WERI-Rb-1 (cell line): ENCODE data around the gene PRKCA.
"Not testable (repeated sequence)": the region's sequence is repeated elsewhere in the genome, so short reads cannot be mapped to it uniquely, and the experiment has no call there.

Experiments used
- DNase-seq: peaks from one replicate; pipeline ENCODE4 v3.0.0-alpha.2; 2020
- H3K27ac ChIP-seq: fragments of 250-450 bp; sonication (Bioruptor Pico); 2 replicates; pipeline ENCODE4 v1.5.1; 2020; ENCODE audit warnings: mild to moderate bottlenecking, moderate library complexity
- H3K27me3 ChIP-seq: fragments of 250-450 bp; sonication (Bioruptor Pico); 2 replicates; pipeline ENCODE4 v1.5.1; 2021; ENCODE audit warnings: mild to moderate bottlenecking, low read depth, moderate library complexity; ENCODE audit not compliant: insufficient read depth, severe bottlenecking
- H3K36me3 ChIP-seq: fragments of 250-450 bp; sonication (Bioruptor Pico); 2 replicates; pipeline ENCODE4 v1.5.1; 2020; ENCODE audit warnings: mild to moderate bottlenecking, moderate library complexity
- H3K4me3 ChIP-seq: 2 replicates; pipeline ENCODE4 v1.5.1; 2011; ENCODE audit warnings: low read depth, mild to moderate bottlenecking, control low read depth, low read length
- H3K9me3 ChIP-seq: fragments of 250-450 bp; sonication (Bioruptor Pico); 2 replicates; pipeline ENCODE4 v1.5.1; 2021; ENCODE audit warnings: mild to moderate bottlenecking, moderate library complexity; ENCODE audit not compliant: severe bottlenecking
- TF ChIP-seq, protein P1 (sequence below): IDR thresholded peaks from 2 replicates; pipeline ENCODE4 v1.5.1; 2011; ENCODE audit warnings: low read depth, mild to moderate bottlenecking, control low read depth, inconsistent platforms, low read length

The PRKCA gene

DNA sequence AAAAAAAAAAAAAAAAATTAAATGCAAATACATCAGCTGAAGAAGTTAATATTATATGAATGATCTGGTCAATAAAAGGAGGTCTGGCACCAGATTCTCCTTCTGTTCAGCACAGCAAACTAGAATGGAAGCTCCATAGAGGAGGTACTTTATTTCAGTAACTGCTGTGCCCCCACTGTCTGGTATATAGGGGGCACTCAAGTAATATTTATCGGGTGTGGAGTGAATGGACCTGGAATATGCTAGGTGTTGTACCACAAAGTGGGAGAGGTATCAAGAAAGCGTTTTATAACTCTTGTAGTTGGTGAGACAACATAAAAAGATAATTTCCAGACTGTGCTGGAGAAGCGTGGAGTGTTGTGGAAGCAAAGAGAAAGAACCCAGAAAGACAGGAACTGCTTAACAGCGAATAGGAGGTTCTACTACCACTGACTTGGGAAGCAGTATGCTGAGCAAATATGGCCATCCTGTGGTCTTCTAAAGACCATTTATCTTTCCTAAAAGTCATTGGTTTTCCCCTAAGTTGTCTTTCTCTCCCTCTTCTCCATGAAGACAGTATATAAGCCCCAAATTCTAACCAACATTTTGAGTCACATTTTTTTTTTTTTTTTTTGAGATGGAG, 12.2 kb upstream of the PRKCA start:
- no peaks in the 10 kb centered on the region for H3K9me3 ChIP-seq
- TF ChIP-seq, protein P1, sequence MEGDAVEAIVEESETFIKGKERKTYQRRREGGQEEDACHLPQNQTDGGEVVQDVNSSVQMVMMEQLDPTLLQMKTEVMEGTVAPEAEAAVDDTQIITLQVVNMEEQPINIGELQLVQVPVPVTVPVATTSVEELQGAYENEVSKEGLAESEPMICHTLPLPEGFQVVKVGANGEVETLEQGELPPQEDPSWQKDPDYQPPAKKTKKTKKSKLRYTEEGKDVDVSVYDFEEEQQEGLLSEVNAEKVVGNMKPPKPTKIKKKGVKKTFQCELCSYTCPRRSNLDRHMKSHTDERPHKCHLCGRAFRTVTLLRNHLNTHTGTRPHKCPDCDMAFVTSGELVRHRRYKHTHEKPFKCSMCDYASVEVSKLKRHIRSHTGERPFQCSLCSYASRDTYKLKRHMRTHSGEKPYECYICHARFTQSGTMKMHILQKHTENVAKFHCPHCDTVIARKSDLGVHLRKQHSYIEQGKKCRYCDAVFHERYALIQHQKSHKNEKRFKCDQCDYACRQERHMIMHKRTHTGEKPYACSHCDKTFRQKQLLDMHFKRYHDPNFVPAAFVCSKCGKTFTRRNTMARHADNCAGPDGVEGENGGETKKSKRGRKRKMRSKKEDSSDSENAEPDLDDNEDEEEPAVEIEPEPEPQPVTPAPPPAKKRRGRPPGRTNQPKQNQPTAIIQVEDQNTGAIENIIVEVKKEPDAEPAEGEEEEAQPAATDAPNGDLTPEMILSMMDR: peak; percentile 35; the same call in 1 of the 2 replicates
- no peak overlapping the region for H3K4me3 ChIP-seq
- no peaks in the 10 kb centered on the region for H3K36me3 ChIP-seq
- H3K27ac ChIP-seq: no peak overlapping the region
- no peaks in the 10 kb centered on the region for H3K27me3 ChIP-seq
- no peak for DNase-seq

DNA sequence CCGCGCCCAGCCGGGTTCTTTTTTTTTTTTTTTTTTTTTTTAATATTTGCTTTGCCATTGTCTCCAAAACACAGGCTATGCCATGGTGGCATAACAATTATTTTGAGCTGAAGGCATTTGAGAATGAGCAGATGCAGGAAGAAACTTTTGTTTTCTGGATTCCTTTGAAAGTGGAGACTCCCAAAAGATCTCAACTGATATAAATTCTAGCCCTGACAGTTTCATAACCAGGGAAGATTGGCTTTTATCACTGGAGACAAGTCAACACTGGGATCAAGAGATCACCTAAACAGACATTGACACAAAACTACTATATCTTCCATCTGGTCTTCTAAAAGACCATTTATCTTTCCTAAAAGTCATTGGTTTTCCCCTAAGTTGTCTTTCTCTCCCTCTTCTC, 10.1 kb upstream of the PRKCA start:
- TF ChIP-seq, protein P1: no peak
- Histone ChIP-seq H3K36me3 (no peaks in the 10 kb centered on the region), H3K9me3 (no peaks in the 10 kb centered on the region), H3K27me3 (no peaks in the 10 kb centered on the region), H3K4me3 (no peak overlapping the region), H3K27ac (no peak overlapping the region)
- no peak for DNase-seq

DNA sequence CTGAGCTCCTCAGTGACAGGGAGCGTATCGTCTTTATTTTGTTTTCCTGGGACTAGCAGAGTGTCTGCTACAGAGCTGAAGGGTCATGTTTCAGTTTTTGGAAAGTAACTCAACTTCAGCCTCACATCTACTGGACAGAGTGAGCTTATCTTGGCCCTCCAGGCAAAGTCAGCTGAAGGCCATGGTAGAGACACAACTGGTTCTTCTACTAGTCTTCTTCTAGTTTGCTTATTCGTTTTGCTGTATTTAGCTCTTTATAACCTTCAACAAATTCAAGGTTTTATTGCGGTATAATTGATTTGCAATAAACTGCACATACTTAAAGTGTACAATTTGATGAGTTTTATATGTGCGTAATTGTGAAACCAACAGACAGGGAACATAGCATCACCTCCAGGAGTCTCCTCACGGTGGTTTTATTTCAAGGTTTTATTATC, 6.1 kb upstream of the PRKCA start:
- TF ChIP-seq, protein P1: no peak
- Histone ChIP-seq H3K27me3 (peaks cover 15% of the 10 kb centered on the region), H3K9me3 (no peaks in the 10 kb centered on the region), H3K36me3 (no peaks in the 10 kb centered on the region), H3K27ac (no peak overlapping the region), H3K4me3 (no peak overlapping the region)
- DNase-seq: no peak

DNA sequence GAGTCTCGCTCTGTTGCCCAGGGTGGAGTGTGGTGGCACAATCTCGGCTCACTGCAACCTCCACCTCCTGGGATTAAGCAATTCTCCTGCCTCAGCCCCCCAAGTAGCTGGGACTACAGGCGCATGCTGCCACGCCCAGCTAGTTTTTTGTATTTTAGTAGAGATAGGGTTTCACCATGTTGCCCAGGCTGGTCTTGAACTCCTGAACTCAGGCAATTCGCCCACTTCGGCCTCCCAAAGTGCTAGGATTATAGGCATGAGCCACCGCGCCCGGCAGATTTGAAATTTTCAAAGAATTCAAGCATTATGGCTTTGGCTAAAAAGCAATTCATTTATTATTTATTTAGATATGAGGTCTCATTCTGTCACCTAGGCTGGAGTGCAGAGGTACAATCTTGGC, 5.0 kb upstream of the PRKCA start:
- peaks cover 22% of the 10 kb centered on the region for H3K27me3 ChIP-seq
- H3K36me3 ChIP-seq, H3K4me3 ChIP-seq, H3K9me3 ChIP-seq, DNase-seq, H3K27ac ChIP-seq: not testable (repeated sequence)

DNA sequence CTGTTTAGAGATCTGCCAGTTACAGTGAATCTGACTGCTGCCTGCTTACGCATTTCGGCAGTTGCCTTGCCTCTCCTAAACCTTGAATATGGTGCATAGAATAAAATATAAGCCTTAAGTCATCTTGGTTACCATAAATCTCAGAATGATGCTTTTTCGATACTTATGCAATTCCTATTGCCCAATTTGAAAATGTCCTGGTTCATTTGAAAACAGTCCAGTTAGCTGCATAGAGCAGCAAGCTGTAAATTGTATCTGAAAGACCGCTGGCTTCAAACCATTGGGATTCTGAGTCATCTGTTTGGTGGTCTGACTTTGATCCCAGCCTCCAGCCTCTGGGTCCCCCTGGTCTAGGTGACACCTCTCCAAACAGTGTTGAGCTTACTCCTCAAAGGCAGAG, 2.7 kb upstream of the PRKCA start:
- H3K4me3 ChIP-seq: no peak overlapping the region
- peaks cover 22% of the 10 kb centered on the region for H3K27me3 ChIP-seq
- no peak overlapping the region for H3K27ac ChIP-seq
- TF ChIP-seq, protein P1: no peak
- no peaks in the 10 kb centered on the region for H3K36me3 ChIP-seq
- no peak for DNase-seq
- H3K9me3 ChIP-seq: no peaks in the 10 kb centered on the region

DNA sequence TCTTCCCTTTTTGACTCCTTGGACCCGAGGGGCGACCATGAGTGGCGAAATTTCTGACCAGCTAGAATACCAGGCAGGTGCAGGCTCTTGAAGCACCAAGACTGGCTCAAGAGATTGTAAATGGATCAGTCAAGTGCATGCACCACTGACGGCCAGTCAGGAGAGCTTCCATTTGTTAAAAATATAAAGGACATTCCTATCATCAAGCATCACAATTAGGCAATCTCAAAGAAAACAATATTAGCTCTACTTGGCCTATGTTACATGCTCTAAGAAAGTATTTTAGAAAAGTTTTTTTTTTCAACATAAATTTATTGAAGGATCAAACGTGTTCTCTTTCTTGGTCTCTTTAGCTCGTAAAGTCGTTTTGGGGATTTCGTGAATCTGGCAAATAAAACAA, 1.5 kb upstream of the PRKCA start:
- peaks cover 22% of the 10 kb centered on the region for H3K27me3 ChIP-seq
- H3K36me3 ChIP-seq: no peaks in the 10 kb centered on the region
- H3K4me3 ChIP-seq: no peak overlapping the region
- TF ChIP-seq, protein P1: no peak
- DNase-seq: no peak
- no peaks in the 10 kb centered on the region for H3K9me3 ChIP-seq
- no peak overlapping the region for H3K27ac ChIP-seq
